HG03025 (cell line): ENCODE results near the gene RBMS3.
"Not testable (repeated sequence)": the region's sequence is repeated elsewhere in the genome, so short reads cannot be mapped to it uniquely, and the experiment has no call there.

Experiments used
- ATAC-seq: cut with Tn5 transposase; IDR thresholded peaks from one replicate; pipeline ENCODE4 v1.9.1; 2021; ENCODE audit warnings: mild to moderate bottlenecking, moderate library complexity; ENCODE audit not compliant: unreplicated experiment, low FRiP score

Gene RBMS3

DNA sequence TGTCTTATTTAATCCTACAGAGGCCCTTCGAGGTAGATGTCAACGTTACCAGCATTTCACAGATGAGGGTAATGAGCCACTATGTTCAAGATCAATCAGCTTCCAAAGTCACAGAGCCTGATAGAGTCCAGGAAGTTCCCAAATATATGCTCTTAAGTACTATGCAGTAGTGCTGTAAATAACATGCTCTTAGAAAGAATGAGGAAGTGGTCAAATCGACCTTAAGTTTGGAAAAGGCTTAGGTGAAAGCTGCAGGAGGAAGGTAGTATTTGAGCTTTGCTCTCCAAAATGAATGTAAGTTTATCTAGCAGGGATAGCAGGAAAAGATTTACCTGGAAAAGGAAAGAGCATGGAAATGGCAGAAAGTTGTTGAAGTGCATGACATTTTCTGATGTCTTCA, 234.0 kb downstream of the RBMS3 start:
- no peak for ATAC-seq

DNA sequence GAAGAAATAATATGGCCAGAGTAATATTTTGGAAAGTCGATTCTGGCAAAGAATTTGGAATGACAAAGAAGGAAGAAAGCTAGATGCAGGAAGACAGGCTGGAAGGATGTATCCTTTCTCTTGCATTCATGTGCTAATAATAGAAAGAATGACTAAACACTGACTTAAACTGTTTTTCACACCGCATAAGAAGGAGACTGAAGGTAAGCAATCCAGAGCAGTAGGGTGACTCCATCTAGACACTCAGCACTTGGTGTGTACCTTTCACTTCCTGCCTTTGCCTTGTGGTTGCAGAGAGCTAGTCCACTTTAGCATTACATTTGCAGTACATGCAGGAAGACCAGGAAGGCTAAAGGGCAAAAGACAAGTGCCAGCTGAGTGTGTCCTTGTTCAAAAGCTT, 234.6 kb downstream of the RBMS3 start:
- no peak for ATAC-seq

DNA sequence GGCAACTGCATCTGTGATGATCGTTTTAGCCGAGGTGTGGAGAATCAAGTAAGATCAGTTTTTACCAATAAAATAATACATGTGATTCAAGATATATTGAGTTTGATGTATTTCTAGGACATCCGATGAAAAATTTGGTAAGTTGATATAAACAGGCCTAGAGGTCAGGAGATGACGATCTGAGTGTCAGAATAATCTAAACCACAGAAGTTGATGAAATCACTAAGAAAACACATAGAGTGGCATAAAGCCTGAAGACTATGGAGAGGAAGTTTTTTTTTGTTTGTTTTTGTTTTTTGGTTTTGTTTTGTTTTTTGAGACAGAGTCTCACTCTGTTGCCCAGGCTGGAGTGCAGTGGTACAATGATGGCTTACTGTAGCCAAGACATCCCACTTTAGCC, 235.3 kb downstream of the RBMS3 start:
- ATAC-seq: no peak

DNA sequence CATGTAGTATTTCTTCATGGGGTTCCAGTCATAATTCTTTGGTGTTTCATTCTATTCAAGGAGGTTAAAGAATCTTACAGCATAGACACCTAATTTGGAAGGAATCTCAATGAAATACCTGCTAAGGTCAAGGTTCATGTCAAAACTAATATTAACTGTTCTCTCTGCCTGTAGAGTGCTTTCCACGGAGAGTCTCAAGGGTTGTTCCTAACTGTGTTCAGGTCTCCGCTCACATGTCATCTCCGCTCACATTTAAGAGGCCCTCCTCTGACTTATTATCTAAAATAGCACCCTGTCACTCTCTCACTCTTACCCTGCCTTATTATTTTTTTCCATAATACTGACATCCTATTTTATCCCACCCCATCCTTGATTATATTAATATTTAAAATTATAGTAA, 239.9 kb downstream of the RBMS3 start:
- ATAC-seq: no peak

DNA sequence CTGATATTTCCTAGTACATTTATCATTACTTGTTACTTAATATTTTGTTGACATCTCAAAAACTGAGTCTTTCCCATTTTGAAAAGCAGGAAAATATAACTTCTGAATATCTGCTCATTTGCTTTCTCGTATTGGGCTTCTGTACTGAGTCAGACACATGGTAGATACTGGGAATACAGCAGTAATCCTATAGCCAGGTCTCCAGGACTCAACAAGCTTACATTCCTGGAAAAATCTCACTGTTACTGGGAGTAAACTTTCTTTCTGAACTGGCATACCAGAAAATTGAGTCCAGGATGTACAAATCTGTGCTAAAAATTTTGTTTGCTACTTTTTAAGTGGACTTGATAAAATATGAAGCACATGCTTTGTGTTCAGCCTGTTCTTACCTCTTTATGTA, 240.4 kb downstream of the RBMS3 start:
- no peak for ATAC-seq

DNA sequence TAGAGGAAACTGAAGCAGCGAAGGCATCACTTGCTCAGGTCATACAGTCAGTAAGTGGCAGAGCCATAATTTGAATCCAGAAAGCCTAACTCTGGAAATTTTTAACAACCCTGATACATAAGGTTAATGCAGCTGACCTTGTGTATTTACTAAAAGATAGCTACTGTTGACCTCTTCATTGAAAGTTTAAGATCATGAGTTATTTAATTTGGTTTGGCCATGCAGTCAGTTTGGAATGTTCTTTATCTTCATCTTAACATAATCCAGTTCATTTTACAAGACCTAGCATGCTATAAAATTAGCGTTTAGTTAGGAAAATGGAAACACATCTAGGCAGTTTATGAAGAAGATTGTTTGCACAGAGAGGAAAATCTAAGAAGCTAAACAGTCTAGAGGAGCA, 240.9 kb downstream of the RBMS3 start:
- ATAC-seq: no peak

DNA sequence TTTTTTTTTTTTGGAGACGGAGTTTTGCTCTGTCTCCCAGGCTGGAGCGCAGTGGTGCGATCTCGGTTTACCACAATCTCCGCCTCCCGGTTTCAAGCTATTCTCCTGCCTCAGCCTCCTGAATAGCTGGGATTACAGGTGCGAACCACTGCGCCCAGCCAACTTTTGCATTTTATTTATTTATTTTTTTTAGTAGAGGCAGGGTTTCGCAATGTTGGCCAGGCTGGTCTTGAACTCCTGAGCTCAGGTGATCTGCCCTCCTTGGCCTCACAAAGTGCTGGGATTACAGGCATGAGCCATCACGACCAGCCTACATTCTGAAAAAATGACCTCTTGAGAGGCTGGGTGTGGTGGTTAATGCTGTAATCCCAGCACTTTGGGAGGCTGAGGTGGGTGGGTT, 243.6 kb downstream of the RBMS3 start:
- not testable (repeated sequence) for ATAC-seq

DNA sequence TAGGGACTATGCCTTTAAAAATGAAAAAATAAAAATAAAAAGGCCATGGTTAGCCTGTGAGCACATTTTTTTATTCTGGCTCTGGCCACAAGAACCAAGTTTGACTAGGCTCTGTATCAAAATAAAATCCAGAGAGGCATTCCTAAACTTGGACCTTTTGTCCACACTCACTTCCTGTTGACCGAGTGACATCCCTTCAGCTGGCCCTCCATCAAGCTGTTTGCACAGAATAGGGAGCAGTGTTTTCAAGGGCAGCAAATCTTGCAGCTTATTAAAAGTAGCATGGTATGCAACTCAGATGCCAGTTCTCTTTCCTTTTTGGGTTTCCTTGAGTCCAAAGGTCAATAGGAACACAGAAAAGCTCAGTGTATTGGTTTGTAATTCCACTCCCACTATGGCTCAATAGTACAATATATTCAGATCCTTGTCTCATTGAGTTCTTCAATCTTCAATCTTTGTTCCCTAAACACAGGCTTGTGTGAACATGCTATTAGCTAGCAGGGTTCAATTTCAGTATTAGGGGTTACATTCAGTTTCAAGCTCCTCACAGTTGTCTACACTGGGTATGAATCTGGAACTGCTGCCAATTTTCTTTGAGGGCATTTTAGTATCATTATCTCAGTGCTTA, 244.5 kb downstream of the RBMS3 start:
- no peak for ATAC-seq

DNA sequence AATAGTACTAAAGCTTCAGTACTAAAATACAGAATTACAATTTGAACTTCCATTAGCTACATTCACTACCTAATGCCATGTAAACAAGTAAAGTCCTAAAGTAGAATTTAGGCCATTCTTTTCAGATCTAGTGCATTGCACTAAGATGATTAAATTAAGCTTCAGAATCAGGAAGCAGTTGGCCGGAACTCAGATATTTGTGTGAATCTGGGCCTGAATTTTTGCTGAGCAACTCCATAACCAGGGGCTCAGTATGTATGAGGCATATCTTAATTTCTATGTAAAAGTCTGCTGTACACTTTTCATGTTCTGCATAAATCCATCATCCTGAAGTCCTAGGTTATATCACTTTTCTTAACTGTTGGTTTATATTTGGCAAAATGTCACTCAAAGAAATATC, 246.4 kb downstream of the RBMS3 start:
- ATAC-seq: no peak

DNA sequence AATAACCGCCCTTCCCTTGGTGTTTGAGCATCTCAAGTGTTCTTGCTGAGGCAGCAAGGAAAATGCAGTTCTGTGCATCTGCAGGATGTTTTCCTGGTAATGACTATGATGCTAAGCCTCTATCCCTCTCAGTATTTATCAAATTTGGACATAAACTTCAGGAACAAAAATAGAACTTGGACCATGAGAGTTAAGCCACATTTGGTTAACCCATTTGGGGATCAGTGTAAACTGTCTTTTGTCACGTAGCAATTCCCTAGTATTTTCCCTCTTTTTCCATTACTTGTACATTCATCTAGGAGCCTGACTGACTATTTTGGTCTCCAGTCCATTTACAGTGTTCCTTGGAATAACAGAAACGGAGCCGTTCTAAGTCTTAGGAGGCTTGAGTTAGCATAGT, 250.8 kb downstream of the RBMS3 start:
- no peak for ATAC-seq

DNA sequence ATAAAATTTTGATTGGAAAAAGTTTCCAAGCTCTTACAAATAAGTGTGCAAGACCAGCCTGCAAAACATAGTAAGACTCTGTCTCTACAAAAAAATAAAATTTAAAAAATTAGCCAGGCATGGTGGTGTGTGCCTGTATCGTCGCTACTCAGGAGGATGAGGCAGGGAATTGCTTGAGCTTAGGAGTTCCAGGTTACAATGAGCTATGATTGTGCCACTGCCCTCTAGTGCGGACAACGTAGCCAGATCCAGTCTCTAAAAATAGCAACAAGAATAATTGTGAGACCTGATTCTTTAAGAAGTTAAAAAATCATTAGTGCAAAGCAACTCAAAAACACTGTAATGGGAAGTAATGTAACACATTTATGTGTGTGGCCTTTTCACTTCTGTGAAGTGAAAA, 251.6 kb downstream of the RBMS3 start:
- no peak for ATAC-seq

DNA sequence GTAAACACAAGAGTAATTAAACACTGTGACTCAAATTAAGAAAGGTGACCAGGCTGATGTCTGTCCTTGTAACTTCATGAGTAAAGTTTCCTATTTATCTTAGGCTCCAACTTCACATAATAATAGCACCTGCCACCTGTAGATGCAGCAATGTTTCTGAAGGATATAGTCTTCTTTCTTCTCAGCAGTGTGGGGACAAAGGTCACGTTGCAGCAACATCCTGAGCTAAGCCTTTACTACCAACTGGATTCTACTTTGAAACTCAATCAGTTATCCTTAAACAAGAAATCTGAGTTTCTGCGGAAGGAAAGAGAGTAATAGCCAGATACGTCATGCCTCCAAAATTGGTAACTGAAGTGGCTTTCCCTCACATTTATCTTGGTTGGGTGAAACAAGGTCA, 253.1 kb downstream of the RBMS3 start:
- ATAC-seq: no peak

DNA sequence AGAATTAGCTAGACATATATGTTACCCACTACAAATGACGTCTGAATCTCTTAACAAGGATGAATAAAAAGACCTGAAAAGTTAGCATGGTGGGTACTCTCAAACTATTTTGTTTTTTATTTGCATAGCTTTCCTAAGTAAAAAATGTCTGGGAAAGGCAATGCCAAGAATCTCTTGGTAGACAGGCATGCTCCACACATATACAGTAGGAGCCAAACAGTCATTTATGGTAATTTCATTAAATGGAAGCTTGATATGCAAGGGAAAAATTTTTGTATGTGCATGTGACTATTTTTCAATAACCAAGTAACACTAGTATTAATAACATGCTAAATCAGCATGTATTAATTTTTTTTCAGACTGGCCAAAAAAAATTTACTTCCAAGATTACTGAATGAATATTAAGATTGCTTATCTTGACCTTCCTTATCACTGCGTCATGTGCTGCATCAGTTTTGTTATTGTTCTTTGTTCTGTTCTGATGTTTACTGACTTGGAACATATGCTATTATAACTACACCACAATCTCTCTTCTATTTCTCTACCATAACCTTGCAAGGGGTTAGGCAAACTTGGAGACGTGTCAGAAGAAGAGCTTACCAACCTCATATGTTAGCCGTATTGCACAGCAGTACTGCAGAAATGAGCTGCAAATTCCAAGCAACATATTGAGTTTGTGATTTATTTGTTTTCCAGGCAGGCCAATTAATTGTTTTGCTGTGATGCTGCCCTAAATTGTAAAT, 255.3 kb downstream of the RBMS3 start:
- ATAC-seq: no peak

DNA sequence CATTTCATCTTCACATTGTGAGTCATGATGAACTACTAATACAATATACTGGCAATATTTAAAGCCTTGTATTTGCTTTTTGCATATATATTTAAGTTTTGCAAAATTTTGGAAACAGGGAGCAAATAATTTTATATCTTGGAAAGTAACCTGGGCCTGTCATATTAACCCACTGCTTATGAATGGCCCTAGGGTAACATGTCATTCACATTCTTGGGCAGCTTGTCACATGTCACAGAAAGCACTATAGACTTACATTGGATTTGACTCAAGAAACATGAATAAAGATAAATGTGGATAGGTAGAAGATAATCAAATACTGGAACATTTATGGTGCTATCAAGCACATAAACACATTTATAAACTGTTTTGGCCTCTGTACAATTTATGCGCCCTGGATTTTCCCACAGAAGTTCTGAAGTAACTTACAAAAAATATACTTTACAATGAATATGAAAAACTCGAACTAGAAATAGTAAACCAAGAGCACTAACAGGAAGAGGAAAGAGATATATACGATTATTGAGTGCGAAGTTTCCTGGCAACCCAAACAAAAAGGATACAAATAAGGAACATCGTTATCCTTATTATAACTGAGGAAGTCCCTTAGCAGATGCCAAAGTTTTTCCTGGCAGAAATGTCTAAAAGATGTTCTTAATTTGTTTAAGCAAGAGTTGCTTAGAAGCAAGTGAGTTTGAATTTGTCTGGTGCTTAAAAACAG, 257.2 kb downstream of the RBMS3 start:
- ATAC-seq: no peak

DNA sequence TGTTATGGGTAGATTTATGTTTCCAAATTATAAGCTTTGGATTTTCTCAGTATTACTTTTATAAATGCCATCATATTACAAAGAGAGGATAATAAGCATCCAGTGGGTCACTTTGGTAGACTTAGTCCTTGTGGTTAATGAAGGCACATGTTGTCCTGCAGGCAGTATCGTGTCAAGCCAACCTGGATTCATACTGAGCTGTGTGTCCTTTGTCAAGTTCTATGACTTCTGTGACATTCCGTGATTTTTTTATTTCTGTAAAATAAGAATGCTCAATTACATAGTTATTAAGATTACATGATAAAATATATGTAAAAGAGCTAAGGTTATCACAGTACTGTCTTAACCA, 257.7 kb downstream of the RBMS3 start:
- no peak for ATAC-seq

DNA sequence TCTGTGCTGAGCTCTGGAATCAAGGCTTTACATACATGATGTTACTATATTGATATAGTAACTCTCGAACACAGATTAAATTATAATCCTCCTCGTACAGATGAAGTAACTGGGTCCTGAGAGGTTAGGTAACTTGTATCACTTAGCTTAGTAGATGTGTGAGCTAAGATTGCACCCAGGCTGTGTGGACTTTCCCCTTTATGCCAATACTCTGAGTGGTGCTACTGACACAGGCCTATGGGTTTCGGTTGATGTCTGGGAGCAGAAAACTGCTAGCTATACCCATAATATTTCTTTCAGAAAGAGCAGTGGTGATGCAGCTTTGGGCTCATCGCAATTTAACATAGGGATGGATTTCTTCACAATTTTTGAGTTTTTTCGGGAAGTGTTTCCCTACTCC, 259.7 kb downstream of the RBMS3 start:
- ATAC-seq: no peak

DNA sequence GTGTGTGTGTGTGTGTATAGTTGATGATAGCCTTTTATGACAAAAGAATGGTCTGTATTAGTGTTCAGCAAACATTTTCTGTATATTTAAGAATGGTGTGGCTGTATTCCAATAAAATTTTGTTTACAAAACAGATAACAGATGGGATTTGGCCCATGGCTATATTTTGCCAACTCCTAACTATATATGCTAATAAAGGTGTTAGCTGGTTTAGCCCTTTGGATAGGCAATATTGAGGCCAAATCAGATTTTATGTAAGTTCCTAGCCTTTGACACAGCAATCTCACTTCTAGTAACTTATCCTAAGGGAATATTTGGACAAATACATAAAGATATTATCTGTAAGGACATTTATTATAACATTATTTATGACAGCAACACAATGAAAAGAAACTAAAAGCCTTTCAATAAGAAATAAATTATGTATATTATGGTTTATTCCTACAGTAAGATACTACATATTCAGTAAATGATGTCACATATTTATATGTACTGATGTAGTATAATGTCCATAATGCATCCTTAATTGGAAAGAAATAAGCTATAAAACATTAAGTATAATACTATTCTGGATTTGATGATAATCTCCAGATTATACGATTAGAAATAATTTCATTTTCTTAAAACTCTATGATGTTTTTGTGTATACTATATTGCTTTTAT, 264.0 kb downstream of the RBMS3 start:
- no peak for ATAC-seq

DNA sequence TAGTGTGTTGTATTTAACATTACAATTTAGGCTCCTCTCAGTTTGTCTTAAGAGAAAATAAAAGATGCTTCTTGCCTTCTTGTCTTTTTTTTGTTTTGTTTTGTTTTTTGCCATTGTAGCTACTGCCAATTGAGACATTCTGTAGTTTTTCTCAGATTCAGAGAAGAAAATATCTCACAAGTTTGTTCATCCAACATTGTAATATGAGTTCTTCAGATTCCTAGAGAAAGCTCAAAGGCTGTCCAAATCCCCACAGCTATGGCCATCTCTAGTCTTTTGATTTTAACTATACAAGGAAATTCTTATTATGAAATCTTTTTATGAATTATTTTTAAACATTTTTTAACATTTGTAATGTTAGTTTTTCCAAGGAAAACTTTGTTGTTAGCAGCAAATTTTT, 264.7 kb downstream of the RBMS3 start:
- no peak for ATAC-seq

DNA sequence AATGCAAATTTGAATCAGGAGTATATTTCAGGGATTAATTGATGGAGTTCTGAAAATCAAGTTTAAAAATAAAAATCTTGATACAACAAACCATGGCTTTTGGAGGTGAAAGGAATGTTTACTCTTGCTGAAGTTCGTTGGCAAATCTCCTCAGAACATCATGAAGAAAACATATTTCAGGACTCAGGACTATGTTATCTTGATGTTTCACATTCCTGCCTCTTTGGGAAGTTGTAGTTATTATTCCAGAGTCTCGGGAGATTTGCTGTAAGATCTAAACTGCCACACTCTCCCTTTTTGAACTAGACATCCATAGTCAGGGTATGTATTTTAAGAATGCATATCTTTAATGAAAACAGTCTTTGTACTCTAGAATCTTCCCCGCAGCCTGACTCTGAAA, 271.2 kb downstream of the RBMS3 start:
- ATAC-seq: no peak

DNA sequence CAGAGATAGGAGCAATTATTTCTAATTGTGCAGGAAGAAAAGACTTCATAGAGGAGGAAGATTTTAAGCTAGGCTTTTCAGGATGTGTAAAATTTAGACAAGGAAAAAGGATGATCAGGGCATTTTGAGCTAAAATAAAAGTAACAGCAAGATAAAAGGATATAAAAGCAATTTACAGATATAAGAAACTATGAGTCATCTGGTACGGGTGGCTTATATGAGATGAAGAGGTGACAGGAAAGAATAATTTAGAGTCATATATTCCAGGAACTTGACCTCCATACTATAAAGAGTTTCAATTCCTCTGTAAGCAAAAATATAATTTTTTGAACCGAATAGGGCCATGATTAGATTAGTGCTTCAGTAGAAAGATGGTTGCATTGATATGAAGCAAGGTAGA, 273.7 kb downstream of the RBMS3 start:
- no peak for ATAC-seq

DNA sequence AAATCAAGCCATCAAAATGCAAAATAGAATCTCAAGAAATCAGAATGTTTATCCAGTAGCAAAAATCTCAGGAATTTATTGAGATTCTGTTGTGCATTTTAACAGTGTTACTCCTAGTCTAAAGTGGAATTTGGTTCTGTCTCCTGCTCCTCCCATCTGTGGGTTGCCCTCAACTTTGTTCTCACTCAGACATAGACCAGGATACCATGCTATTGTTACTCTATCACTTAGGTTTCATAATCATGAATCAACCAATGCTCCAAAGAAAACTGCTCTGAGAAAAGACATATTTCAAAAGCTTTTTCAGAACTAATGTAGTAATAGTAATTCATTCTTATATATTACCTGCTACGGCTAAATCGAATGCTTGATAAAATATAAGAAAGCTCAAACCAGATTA, 274.7 kb downstream of the RBMS3 start:
- no peak for ATAC-seq
